Loucy (cell line): ENCODE results near the gene TMEM59L.

Experiments
- H2AFZ ChIP-seq: fragments of 200-600 bp; sonication (generic); 2 replicates; pipeline ENCODE4 v1.6.0; 2016; ENCODE audit warnings: antibody characterized with exemption, mild to moderate bottlenecking, low read length, moderate library complexity
- H3F3A ChIP-seq: fragments of 200-600 bp; 2 replicates; pipeline ENCODE4 v1.6.0; 2016; ENCODE audit warnings: antibody characterized with exemption, low read depth, mild to moderate bottlenecking
- H3K27me3 ChIP-seq: fragments of 200-600 bp; sonication (generic); 2 replicates; pipeline ENCODE4 v1.6.1; 2014; ENCODE audit warnings: low read length, mild to moderate bottlenecking; ENCODE audit not compliant: insufficient read depth, poor library complexity, severe bottlenecking
- H3K36me3 ChIP-seq: fragments of 200-600 bp; sonication (generic); 2 replicates; pipeline ENCODE4 v1.6.1; 2016; ENCODE audit warnings: low read length; ENCODE audit not compliant: insufficient read depth
- H3K4me1 ChIP-seq: fragments of 200-600 bp; sonication (generic); 2 replicates; pipeline ENCODE4 v1.5.1; 2014; ENCODE audit warnings: low read length, mild to moderate bottlenecking; ENCODE audit not compliant: insufficient read depth, poor library complexity, severe bottlenecking
- H3K4me2 ChIP-seq: fragments of 200-600 bp; sonication (generic); 2 replicates; pipeline ENCODE4 v1.6.0; 2014; ENCODE audit warnings: antibody characterized with exemption, low read length, low read depth, mild to moderate bottlenecking; ENCODE audit not compliant: poor library complexity, severe bottlenecking
- H3K4me3 ChIP-seq: fragments of 200-600 bp; sonication (generic); 2 replicates; pipeline ENCODE4 v1.5.1; 2014; ENCODE audit warnings: low read length, mild to moderate bottlenecking, mixed read lengths; ENCODE audit not compliant: poor library complexity, severe bottlenecking
- H3K79me2 ChIP-seq: fragments of 200-600 bp; sonication (generic); 2 replicates; pipeline ENCODE4 v1.6.1; 2014; ENCODE audit warnings: low read length; ENCODE audit not compliant: insufficient read depth
- H3K9ac ChIP-seq: fragments of 200-600 bp; sonication (generic); 2 replicates; pipeline ENCODE4 v1.6.0; 2014; ENCODE audit warnings: mild to moderate bottlenecking, low read depth, low read length, moderate library complexity; ENCODE audit not compliant: poor library complexity, severe bottlenecking
- H3K9me2 ChIP-seq: fragments of 200-600 bp; sonication (generic); replicated peaks from 2 replicates; pipeline ENCODE4 v1.6.1; 2016; ENCODE audit warnings: low read depth, low read length, mixed read lengths
- H3K9me3 ChIP-seq: fragments of 200-600 bp; sonication (generic); 2 replicates; pipeline ENCODE4 v1.6.1; 2014; ENCODE audit warnings: mild to moderate bottlenecking, antibody characterized with exemption, low read length, low read depth; ENCODE audit not compliant: insufficient read depth
- H4K20me1 ChIP-seq: fragments of 200-600 bp; sonication (generic); 2 replicates; pipeline ENCODE4 v1.6.0; 2014; ENCODE audit warnings: antibody characterized with exemption, low read length, mild to moderate bottlenecking; ENCODE audit not compliant: insufficient read depth, poor library complexity, severe bottlenecking
- CTCF ChIP-seq: fragments of 200-600 bp; sonication (generic); conservative IDR thresholded peaks from 2 replicates; pipeline ENCODE4 v1.5.1; 2014; ENCODE audit warnings: mild to moderate bottlenecking, antibody characterized with exemption, low read length
- EZH2phosphoT487 ChIP-seq: fragments of 200-600 bp; IDR thresholded peaks from 2 replicates; pipeline ENCODE4 v1.6.1; 2018; ENCODE audit warnings: antibody characterized with exemption, mild to moderate bottlenecking, moderate library complexity, borderline replicate concordance

TMEM59L gene

DNA sequence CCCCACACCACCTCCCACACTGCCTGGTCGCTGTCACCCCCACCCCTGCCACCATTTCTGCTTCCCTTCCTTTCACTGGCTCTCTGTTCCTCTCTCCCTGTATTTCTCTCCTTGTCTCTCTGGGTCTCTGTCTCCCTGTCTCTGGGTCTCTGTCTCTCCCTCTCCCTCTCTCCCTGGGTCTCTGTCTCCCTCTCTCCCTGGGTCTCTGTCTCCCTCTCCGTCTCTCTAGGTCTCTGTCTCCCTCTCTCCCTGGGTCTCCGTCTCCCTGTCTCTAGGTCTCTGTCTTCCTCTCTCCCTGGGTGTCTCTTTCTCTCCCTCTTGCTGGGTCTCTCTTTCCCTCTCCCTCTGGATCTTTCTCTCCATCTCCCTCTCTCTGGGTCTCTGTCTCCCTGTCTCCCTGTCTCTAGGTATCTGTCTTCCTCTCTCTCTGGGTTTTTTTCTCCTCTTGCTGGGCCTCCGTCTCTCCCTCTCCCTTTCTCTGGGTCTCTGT is 45.7 kb downstream of the TMEM59L start:
- no peaks in the 10 kb centered on the region for H3K4me1 ChIP-seq
- H3K9me3 ChIP-seq: no peaks in the 10 kb centered on the region
- H2AFZ ChIP-seq: no peak overlapping the region
- no peaks in the 10 kb centered on the region for H3K27me3 ChIP-seq
- H3K79me2 ChIP-seq: peaks cover 3% of the 10 kb centered on the region; the same call in 1 of the 2 replicates
- no peaks in the 10 kb centered on the region for H3F3A ChIP-seq
- no peak overlapping the region for H3K4me2 ChIP-seq
- no peaks in the 10 kb centered on the region for H3K9me2 ChIP-seq
- no peak overlapping the region for H3K4me3 ChIP-seq
- TF ChIP-seq EZH2phosphoT487 (no peak), CTCF (no peak)
- H3K9ac ChIP-seq: no peak overlapping the region
- H3K36me3 ChIP-seq: no peaks in the 10 kb centered on the region
- H4K20me1 ChIP-seq: no peaks in the 10 kb centered on the region

DNA sequence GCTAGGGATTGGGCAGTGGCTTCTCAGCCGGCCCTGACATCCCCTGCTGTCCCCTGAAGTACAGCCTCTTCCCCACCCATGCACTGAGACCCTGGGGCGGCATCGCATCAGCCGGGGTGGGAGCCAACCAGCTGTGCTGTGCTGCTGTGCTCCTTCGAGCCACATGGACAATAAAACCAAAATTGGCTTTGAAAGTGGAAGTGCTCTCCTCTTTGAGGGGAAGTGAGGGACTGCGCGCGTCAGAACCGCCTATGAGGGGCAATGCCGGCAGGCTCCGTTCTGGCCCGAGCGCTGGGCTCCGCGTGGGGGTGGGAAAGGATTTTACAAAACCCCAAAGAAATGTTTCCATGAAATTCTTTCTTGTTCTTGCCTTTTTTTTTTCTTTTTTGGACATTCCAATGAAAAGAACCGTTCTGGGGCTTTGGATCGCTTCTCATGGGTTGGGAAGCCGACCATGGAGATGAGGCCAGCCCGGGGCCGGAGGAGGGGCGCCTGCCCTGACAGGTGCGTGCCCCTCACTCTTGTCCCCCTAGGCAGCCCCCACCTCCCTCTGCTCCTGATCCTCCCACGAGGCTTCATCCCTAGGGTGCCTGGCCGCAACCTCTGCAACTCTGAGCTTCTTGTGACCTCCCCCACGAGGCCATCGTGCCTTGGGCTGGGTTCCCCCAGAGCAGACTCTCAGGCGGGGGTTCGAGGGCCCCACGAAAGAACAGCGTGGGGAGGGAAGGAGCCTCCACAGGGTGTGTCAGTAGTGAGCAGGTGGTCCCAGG is 46.8 kb downstream of the TMEM59L start:
- no peak overlapping the region for H3K4me2 ChIP-seq
- H3K27me3 ChIP-seq: no peaks in the 10 kb centered on the region
- TF ChIP-seq EZH2phosphoT487 (no peak), CTCF (no peak)
- no peaks in the 10 kb centered on the region for H4K20me1 ChIP-seq
- no peaks in the 10 kb centered on the region for H3K9me3 ChIP-seq
- H3K9me2 ChIP-seq: no peaks in the 10 kb centered on the region
- H3F3A ChIP-seq: no peaks in the 10 kb centered on the region
- no peaks in the 10 kb centered on the region for H3K36me3 ChIP-seq
- no peak overlapping the region for H3K4me3 ChIP-seq
- H3K4me1 ChIP-seq: no peaks in the 10 kb centered on the region
- H3K9ac ChIP-seq: no peak overlapping the region
- H3K79me2 ChIP-seq: peaks cover 3% of the 10 kb centered on the region; the same call in 1 of the 2 replicates
- no peak overlapping the region for H2AFZ ChIP-seq

- H3K4me1 ChIP-seq: no peaks in the 10 kb centered on the region
- no peak overlapping the region for H3K4me3 ChIP-seq
- no peaks in the 10 kb centered on the region for H3K9me2 ChIP-seq
- no peaks in the 10 kb centered on the region for H3K36me3 ChIP-seq
- no peak overlapping the region for H2AFZ ChIP-seq
- peaks cover 3% of the 10 kb centered on the region; the same call in 1 of the 2 replicates for H3K79me2 ChIP-seq
- H3K4me2 ChIP-seq: no peak overlapping the region
- TF ChIP-seq CTCF (no peak), EZH2phosphoT487 (no peak)
- no peaks in the 10 kb centered on the region for H3F3A ChIP-seq
- H3K9me3 ChIP-seq: no peaks in the 10 kb centered on the region
- no peak overlapping the region for H3K9ac ChIP-seq
- H4K20me1 ChIP-seq: no peaks in the 10 kb centered on the region
- H3K27me3 ChIP-seq: no peaks in the 10 kb centered on the region
Observed at GRCh38 chr19:18660051-18660910, 47.6 kb downstream of the TMEM59L start.
